A549 (cell line): ENCODE data around the gene GBX2. TPM values are rescaled to one million over a fixed set of nuclear protein-coding genes. Genes with fewer than 3 reads are reported as not detected.
A peak's percentile ranks its signal among the peaks of the same experiment; 100 is the strongest.

Experiments used
- ATAC-seq, 2 experiments: fragments of 200-7000 bp in 1 of 2; fragments of >200 bp in 1 of 2; cut with Nextera tagmentation in 1 of 2; cut with Tn5 transposase in 1 of 2; 3 replicates each; pipeline versions ENCODE4 v1.8.0 to v1.9.1; 2018 to 2020; ENCODE audit warnings: mild to moderate bottlenecking in 1 of 2, moderate library complexity in 1 of 2
- CTCF ChIA-PET: fragments of 300-600 bp; sonication (Branson Sonifier 250); formaldehyde crosslinking; extraction: SDS; loops from one replicate; lab custom pipeline; 2021; ENCODE audit warnings: antibody characterized with exemption, inconsistent platforms; lab: Yijun Ruan, JAX
- POLR2A ChIA-PET: fragments of 350-600 bp; formaldehyde crosslinking; extraction: SDS; loops from one replicate; lab custom pipeline; 2021; ENCODE audit warnings: antibody characterized with exemption, inconsistent platforms; lab: Yijun Ruan, JAX
- DNase-seq, 2 experiments: peaks; one replicate each; pipeline versions ENCODE4 v3.0.0 to v3.0.0-alpha.2; 2011 to 2016; ENCODE audit warnings: low read depth in 1 of 2, low spot score in 1 of 2
- FAIRE-seq: peaks from 2 replicates; lab custom pipeline; 2011; peaks lifted over from hg19 to GRCh38; lab: Jason Lieb, UNC
- H3K27ac ChIP-seq, 2 experiments: fragments of >200 bp; sonication (Bioruptor Twin); formaldehyde crosslinking; 3 replicates each; pipeline ENCODE4 v1.5.1; 2016 to 2017
- H3K4me1 ChIP-seq: fragments of >200 bp; sonication (Bioruptor Twin); formaldehyde crosslinking; 3 replicates; pipeline ENCODE4 v1.6.1; 2016
- H3K4me2 ChIP-seq: fragments of >200 bp; sonication (Bioruptor Twin); formaldehyde crosslinking; 3 replicates; pipeline ENCODE4 v1.6.1; 2016
- H3K4me3 ChIP-seq: fragments of >200 bp; sonication (Bioruptor Twin); formaldehyde crosslinking; 3 replicates; pipeline ENCODE4 v1.5.1; 2016
- H3K9me3 ChIP-seq: fragments of >200 bp; sonication (Bioruptor Twin); formaldehyde crosslinking; 3 replicates; pipeline ENCODE4 v1.6.1; 2016
- CEBPB ChIP-seq, 2 experiments: fragments of >200 bp in 1 of 2; sonication (Bioruptor Twin) in 1 of 2; formaldehyde crosslinking in 1 of 2; IDR thresholded peaks; 2 replicates each; pipeline ENCODE4 v1.6.1; 2012 to 2016
- CHD2 ChIP-seq: fragments of 150-350 bp; IDR thresholded peaks from 2 replicates; pipeline ENCODE4 v1.6.1; 2014; ENCODE audit warnings: low read length; ENCODE audit not compliant: partially characterized antibody
- HEYL ChIP-seq: fragments of 250-450 bp; sonication (Bioruptor Pico); IDR thresholded peaks from 2 replicates; pipeline ENCODE4 v1.8.0; 2021; ENCODE audit warnings: mild to moderate bottlenecking, moderate library complexity
- JUN ChIP-seq, 2 experiments: fragments of >200 bp; sonication (Bioruptor Twin); formaldehyde crosslinking; IDR thresholded peaks; 2 replicates in 1 of 2; 3 replicates in 1 of 2; pipeline ENCODE4 v1.6.1; 2016 to 2017
- KDM1A ChIP-seq: fragments of 200-600 bp; sonication (generic); IDR thresholded peaks from 2 replicates; pipeline ENCODE4 v1.6.1; 2016; ENCODE audit warnings: low read depth, mild to moderate bottlenecking
- KDM5A ChIP-seq: fragments of 200-600 bp; sonication (generic); IDR thresholded peaks from 2 replicates; pipeline ENCODE4 v1.6.1; 2016; ENCODE audit warnings: antibody characterized with exemption, mild to moderate bottlenecking
- MYC ChIP-seq: IDR thresholded peaks from 2 replicates; pipeline ENCODE4 v1.6.1; 2012; ENCODE audit warnings: mild to moderate bottlenecking, inconsistent platforms, low read length, improper control_type of control experiment, borderline replicate concordance
- PHF8 ChIP-seq: fragments of 200-600 bp; sonication (generic); IDR thresholded peaks from 2 replicates; pipeline ENCODE4 v1.6.1; 2016; ENCODE audit warnings: low read depth, mild to moderate bottlenecking, antibody characterized with exemption, moderate library complexity, borderline replicate concordance
- POLR2AphosphoS2 ChIP-seq: conservative IDR thresholded peaks from 2 replicates; pipeline ENCODE4 v1.6.1; 2012; ENCODE audit warnings: low read length, improper control_type of control experiment, inconsistent platforms
- RCOR1 ChIP-seq: fragments of 150-350 bp; IDR thresholded peaks from 2 replicates; pipeline ENCODE4 v1.6.1; 2014; ENCODE audit warnings: antibody characterized with exemption, low read length, low read depth
- RFX5 ChIP-seq: fragments of 450-650 bp; IDR thresholded peaks from 2 replicates; pipeline ENCODE4 v1.7.1; 2014; ENCODE audit warnings: antibody characterized with exemption, mild to moderate bottlenecking, moderate library complexity
- RNF2 ChIP-seq: fragments of 200-600 bp; sonication (generic); IDR thresholded peaks from 2 replicates; pipeline ENCODE4 v1.6.1; 2016; ENCODE audit warnings: low read depth, mild to moderate bottlenecking, antibody characterized with exemption, moderate library complexity, borderline replicate concordance
- SMC3 ChIP-seq: fragments of >200 bp; sonication (Bioruptor Twin); formaldehyde crosslinking; IDR thresholded peaks from 3 replicates; pipeline ENCODE4 v1.6.1; 2018; ENCODE audit warnings: inconsistent platforms
- SREBF2 ChIP-seq: fragments of 450-650 bp; IDR thresholded peaks from 2 replicates; pipeline ENCODE4 v1.6.1; 2014; ENCODE audit warnings: mild to moderate bottlenecking, moderate library complexity
- TP53 ChIP-seq: fragments of 250-450 bp; sonication (Bioruptor Pico); IDR thresholded peaks from 2 replicates; pipeline ENCODE4 v1.5.0; 2021; ENCODE audit warnings: mild to moderate bottlenecking, moderate library complexity
- ZC3H11A ChIP-seq: fragments of 450-650 bp; IDR thresholded peaks from 2 replicates; pipeline ENCODE4 v1.6.1; 2014; ENCODE audit warnings: antibody characterized with exemption, mild to moderate bottlenecking
- ZNF302 ChIP-seq: fragments of 250-450 bp; sonication (Bioruptor Pico); IDR thresholded peaks from 2 replicates; pipeline ENCODE4 v1.9.0; 2021; ENCODE audit warnings: inconsistent platforms, mild to moderate bottlenecking, moderate library complexity
- ZSCAN20 ChIP-seq: fragments of 250-450 bp; sonication (Bioruptor Pico); IDR thresholded peaks from 2 replicates; pipeline ENCODE4 v1.8.0; 2022; ENCODE audit warnings: mild to moderate bottlenecking, moderate library complexity
- WGBS: methylation state at CpG from one replicate; pipeline ENCODE4 v1.1.6; 2017; ENCODE audit errors: missing lambda C conversion rate; 5-methylcytosine and 5-hydroxymethylcytosine counted together
- polyA plus RNA-seq, 4 experiments: library from polyadenylated mRNA; depleted of rRNA in 3 of 4; stranded (reverse); fragments of >200 nt; fragmentation: RNase III in 1 of 4; extraction: RNeasy Plus Mini Kit Qiagen cat#74134 plus additional on column Dnase treatment in 1 of 4; gene quantifications; 2 replicates in 3 of 4; 3 replicates in 1 of 4; pipeline ENCODE4 v1.2.3, GENCODE V29; 2011 to 2017
- TF ChIP-seq, protein P1 (sequence below): fragments of 250-450 bp; sonication (Bioruptor Pico); IDR thresholded peaks from 2 replicates; pipeline ENCODE4 v1.5.0; 2021; ENCODE audit warnings: mild to moderate bottlenecking, moderate library complexity, borderline replicate concordance
- TF ChIP-seq, protein P2 (sequence below): fragments of 450-650 bp; IDR thresholded peaks from 2 replicates; pipeline ENCODE4 v1.6.1; 2014; ENCODE audit warnings: antibody characterized with exemption
- TF ChIP-seq, protein P3 (sequence below): IDR thresholded peaks from 2 replicates; pipeline ENCODE4 v1.6.1; 2012; ENCODE audit warnings: low read depth, borderline replicate concordance

GBX2 gene
- polyA plus RNA-seq, 2 of the 4 experiments (the other 2 are of a cell fraction), result 1.2 to 1.9 TPM

DNA sequence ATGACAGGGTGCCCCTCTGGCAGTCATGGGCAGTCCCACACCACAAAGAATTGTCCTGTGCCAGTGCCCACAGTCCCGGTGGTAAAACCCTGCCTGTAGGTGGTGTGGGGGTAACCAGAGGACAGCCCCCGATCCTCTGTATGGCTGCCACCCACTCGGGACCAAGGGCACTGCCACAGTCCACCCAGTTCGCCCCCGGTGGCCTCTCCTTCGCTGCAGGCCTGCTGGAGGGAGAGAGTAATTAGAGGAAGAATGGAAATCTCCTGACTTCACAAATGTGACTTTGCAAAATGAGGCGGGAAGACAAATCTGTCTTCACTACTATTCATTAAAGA lies 11.4 kb downstream of the GBX2 start:
- POLR2A ChIA-PET, result no interaction called here
- FAIRE-seq (no peak), ATAC-seq (0 out of 6 replicates have a peak, but pooled peaks of 1 of the 2 experiments have one; percentile 15)
- no peak overlapping the region for H3K4me2 ChIP-seq
- H3K4me1 ChIP-seq, result no peaks in the 10 kb centered on the region
- peaks cover 13% of the 10 kb centered on the region; the same call in 2 of the 3 replicates for H3K9me3 ChIP-seq
- CTCF ChIA-PET, result interaction anchor here (0.5 to 1.4 kb wide), 2 partner anchors 21 to 26 kb away, joined by 3 to 4 read pairs; no protein-coding TSS in a partner anchor
- TF ChIP-seq KDM5A, result no peak
- no peak for TF ChIP-seq HEYL (CRISPR knock-in tag)
- TF ChIP-seq MYC, result no peak
- no peak for TF ChIP-seq SMC3
- no peak for TF ChIP-seq TP53 (CRISPR knock-in tag)
- TF ChIP-seq, protein P1, sequence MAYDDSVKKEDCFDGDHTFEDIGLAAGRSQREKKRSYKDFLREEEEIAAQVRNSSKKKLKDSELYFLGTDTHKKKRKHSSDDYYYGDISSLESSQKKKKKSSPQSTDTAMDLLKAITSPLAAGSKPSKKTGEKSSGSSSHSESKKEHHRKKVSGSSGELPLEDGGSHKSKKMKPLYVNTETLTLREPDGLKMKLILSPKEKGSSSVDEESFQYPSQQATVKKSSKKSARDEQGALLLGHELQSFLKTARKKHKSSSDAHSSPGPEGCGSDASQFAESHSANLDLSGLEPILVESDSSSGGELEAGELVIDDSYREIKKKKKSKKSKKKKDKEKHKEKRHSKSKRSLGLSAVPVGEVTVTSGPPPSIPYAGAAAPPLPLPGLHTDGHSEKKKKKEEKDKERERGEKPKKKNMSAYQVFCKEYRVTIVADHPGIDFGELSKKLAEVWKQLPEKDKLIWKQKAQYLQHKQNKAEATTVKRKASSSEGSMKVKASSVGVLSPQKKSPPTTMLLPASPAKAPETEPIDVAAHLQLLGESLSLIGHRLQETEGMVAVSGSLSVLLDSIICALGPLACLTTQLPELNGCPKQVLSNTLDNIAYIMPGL, result no peak
- TF ChIP-seq, protein P2, sequence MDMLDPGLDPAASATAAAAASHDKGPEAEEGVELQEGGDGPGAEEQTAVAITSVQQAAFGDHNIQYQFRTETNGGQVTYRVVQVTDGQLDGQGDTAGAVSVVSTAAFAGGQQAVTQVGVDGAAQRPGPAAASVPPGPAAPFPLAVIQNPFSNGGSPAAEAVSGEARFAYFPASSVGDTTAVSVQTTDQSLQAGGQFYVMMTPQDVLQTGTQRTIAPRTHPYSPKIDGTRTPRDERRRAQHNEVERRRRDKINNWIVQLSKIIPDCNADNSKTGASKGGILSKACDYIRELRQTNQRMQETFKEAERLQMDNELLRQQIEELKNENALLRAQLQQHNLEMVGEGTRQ, result no peak
- no peak for TF ChIP-seq SREBF2
- TF ChIP-seq PHF8, result no peak
- TF ChIP-seq, protein P3, sequence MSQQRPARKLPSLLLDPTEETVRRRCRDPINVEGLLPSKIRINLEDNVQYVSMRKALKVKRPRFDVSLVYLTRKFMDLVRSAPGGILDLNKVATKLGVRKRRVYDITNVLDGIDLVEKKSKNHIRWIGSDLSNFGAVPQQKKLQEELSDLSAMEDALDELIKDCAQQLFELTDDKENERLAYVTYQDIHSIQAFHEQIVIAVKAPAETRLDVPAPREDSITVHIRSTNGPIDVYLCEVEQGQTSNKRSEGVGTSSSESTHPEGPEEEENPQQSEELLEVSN, result no peak
- TF ChIP-seq CHD2, result no peak
- TF ChIP-seq KDM1A, result no peak
- no peak for TF ChIP-seq ZNF302
- TF ChIP-seq, all 56 proteins: peak for 0
- 53% methylated on average over 7 of the region's 7 CpGs for WGBS
- DNase-seq, result no peak
- H3K27ac ChIP-seq, result no peak overlapping the region
- H3K4me3 ChIP-seq, result no peak overlapping the region

DNA sequence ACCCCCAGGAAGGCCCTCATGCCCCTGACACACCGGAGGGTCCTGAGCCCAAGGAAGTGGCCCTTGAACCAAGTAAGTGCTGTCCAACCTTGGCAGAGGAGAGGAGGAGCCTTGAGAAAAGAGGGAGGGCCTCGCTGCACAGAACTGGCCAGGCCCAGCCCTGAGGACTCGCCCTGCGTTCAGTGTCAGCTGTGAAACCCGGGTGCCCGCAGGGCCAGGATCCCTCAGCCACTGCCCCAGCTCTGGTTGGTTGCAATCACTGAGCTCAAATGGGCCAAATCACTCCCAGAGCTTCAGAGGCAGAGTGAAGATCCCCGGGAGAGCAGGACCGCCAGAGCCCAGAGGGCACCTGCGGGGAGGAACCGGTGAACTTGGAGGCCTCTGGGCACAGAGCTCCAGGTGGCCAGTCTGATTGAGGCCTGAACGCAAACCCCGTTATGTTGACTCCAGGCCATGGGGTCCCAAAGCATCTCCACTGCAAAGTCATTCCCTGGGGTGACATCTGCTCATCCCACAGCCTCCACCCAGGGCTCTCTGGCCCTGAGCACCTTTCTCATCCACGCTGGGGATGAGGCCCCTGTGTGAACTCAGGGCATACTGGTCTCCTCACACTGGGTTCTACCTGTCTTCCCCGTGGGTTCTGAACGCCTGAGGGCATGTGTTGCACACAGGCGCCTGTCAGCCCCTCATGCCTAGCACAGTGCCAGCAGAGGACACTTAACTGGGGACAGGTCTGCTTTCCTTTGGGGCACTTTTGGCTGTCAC lies 11.9 kb downstream of the GBX2 start:
- TF ChIP-seq POLR2AphosphoS2, result no peak
- no peak for TF ChIP-seq CEBPB (IDR thresholded peaks at IDR 0.05)
- TF ChIP-seq ZC3H11A, result no peak
- no peak for TF ChIP-seq RNF2
- TF ChIP-seq RCOR1, result no peak
- TF ChIP-seq RFX5, result no peak
- TF ChIP-seq ZSCAN20 (CRISPR knock-in tag), result no peak
- TF ChIP-seq, protein P3, result no peak
- TF ChIP-seq JUN (IDR thresholded peaks at IDR 0.05), result no peak
- ChIA-PET POLR2A (no interaction called here), CTCF (interaction anchor here (1.1 kb wide), 1 partner anchor 391 kb away, joined by 5 read pairs; no protein-coding TSS in a partner anchor)
- DNase-seq (no peak), FAIRE-seq (no peak), ATAC-seq (peak in 1 of 2 experiments; percentile 15; a peak in 1 of 6 replicates)
- Histone ChIP-seq H3K4me1 (no peaks in the 10 kb centered on the region), H3K9me3 (peaks cover 13% of the 10 kb centered on the region; the same call in 2 of the 3 replicates), H3K27ac (no peak overlapping the region), H3K4me2 (no peak overlapping the region), H3K4me3 (no peak overlapping the region)
- WGBS, result 81% methylated on average over 12 of the region's 16 CpGs
